A549 (cell line): Measurements from ENCODE around the gene SLC1A1. TPM values are rescaled to one million over a fixed set of nuclear protein-coding genes. Genes with fewer than 3 reads are reported as not detected.

Source experiments
- ATAC-seq, 2 experiments: fragments of 200-7000 bp in 1 of 2; fragments of >200 bp in 1 of 2; cut with Nextera tagmentation in 1 of 2; cut with Tn5 transposase in 1 of 2; 3 replicates each; pipeline versions ENCODE4 v1.8.0 to v1.9.1; 2018 to 2020; ENCODE audit warnings: mild to moderate bottlenecking in 1 of 2, moderate library complexity in 1 of 2
- CTCF ChIA-PET: fragments of 300-600 bp; sonication (Branson Sonifier 250); formaldehyde crosslinking; extraction: SDS; loops from one replicate; lab custom pipeline; 2021; ENCODE audit warnings: antibody characterized with exemption, inconsistent platforms; lab: Yijun Ruan, JAX
- POLR2A ChIA-PET: fragments of 350-600 bp; formaldehyde crosslinking; extraction: SDS; loops from one replicate; lab custom pipeline; 2021; ENCODE audit warnings: antibody characterized with exemption, inconsistent platforms; lab: Yijun Ruan, JAX
- DNase-seq, 2 experiments: peaks; one replicate each; pipeline versions ENCODE4 v3.0.0 to v3.0.0-alpha.2; 2011 to 2016; ENCODE audit warnings: low read depth in 1 of 2, low spot score in 1 of 2
- FAIRE-seq: peaks from 2 replicates; lab custom pipeline; 2011; peaks lifted over from hg19 to GRCh38; lab: Jason Lieb, UNC
- H3K27ac ChIP-seq, 2 experiments: fragments of >200 bp; sonication (Bioruptor Twin); formaldehyde crosslinking; 3 replicates each; pipeline ENCODE4 v1.5.1; 2016 to 2017
- H3K4me1 ChIP-seq: fragments of >200 bp; sonication (Bioruptor Twin); formaldehyde crosslinking; 3 replicates; pipeline ENCODE4 v1.6.1; 2016
- H3K4me2 ChIP-seq: fragments of >200 bp; sonication (Bioruptor Twin); formaldehyde crosslinking; 3 replicates; pipeline ENCODE4 v1.6.1; 2016
- H3K4me3 ChIP-seq: fragments of >200 bp; sonication (Bioruptor Twin); formaldehyde crosslinking; 3 replicates; pipeline ENCODE4 v1.5.1; 2016
- H3K9me3 ChIP-seq: fragments of >200 bp; sonication (Bioruptor Twin); formaldehyde crosslinking; 3 replicates; pipeline ENCODE4 v1.6.1; 2016
- BCL3 ChIP-seq: fragments of >200 bp; sonication (Bioruptor Twin); formaldehyde crosslinking; IDR thresholded peaks from 3 replicates; pipeline ENCODE4 v1.6.1; 2016
- BHLHE40 ChIP-seq: IDR thresholded peaks from 2 replicates; pipeline ENCODE4 v1.6.1; 2012; ENCODE audit warnings: low read depth, low read length, inconsistent platforms
- CBX8 ChIP-seq: fragments of 200-600 bp; sonication (generic); IDR thresholded peaks from 2 replicates; pipeline ENCODE4 v1.6.1; 2016
- CHD4 ChIP-seq: fragments of 200-600 bp; sonication (generic); IDR thresholded peaks from 2 replicates; pipeline ENCODE4 v1.6.1; 2016; ENCODE audit warnings: antibody characterized with exemption, mild to moderate bottlenecking, borderline replicate concordance
- EHF ChIP-seq: fragments of 250-450 bp; sonication (Bioruptor Pico); IDR thresholded peaks from 2 replicates; pipeline ENCODE4 v1.5.0; 2020; ENCODE audit warnings: mild to moderate bottlenecking
- ELK1 ChIP-seq: fragments of 150-350 bp; IDR thresholded peaks from 2 replicates; pipeline ENCODE4 v1.6.1; 2014; ENCODE audit warnings: low read depth, mild to moderate bottlenecking, low read length
- EP300 ChIP-seq, 2 experiments: fragments of >200 bp; sonication (Bioruptor Twin); formaldehyde crosslinking; IDR thresholded peaks; 2 replicates in 1 of 2; 3 replicates in 1 of 2; pipeline ENCODE4 v1.6.1; 2016 to 2017
- ESRRA ChIP-seq: fragments of 150-350 bp; IDR thresholded peaks from 2 replicates; pipeline ENCODE4 v1.6.1; 2014; ENCODE audit warnings: mild to moderate bottlenecking, low read length, borderline replicate concordance
- GATA3 ChIP-seq: IDR thresholded peaks from 2 replicates; pipeline ENCODE4 v1.6.1; 2012; ENCODE audit warnings: borderline replicate concordance
- HES2 ChIP-seq: fragments of >200 bp; sonication (Bioruptor Twin); formaldehyde crosslinking; IDR thresholded peaks from 2 replicates; pipeline ENCODE4 v1.6.1; 2016
- HOXB13 ChIP-seq: fragments of 250-450 bp; sonication (Bioruptor Pico); IDR thresholded peaks from 2 replicates; pipeline ENCODE4 v1.5.0; 2020; ENCODE audit warnings: low read depth, mild to moderate bottlenecking, moderate library complexity
- MAZ ChIP-seq: fragments of 150-350 bp; IDR thresholded peaks from 2 replicates; pipeline ENCODE4 v1.6.1; 2014; ENCODE audit warnings: antibody characterized with exemption, low read depth, low read length, borderline replicate concordance
- NFE2L2 ChIP-seq: fragments of 150-350 bp; conservative IDR thresholded peaks from 2 replicates; pipeline ENCODE4 v1.6.1; 2014; ENCODE audit warnings: low read length
- NPAS2 ChIP-seq: fragments of 250-450 bp; sonication (Bioruptor Pico); IDR thresholded peaks from 2 replicates; pipeline ENCODE4 v1.8.0; 2022; ENCODE audit warnings: mild to moderate bottlenecking, moderate library complexity, borderline replicate concordance
- PBX3 ChIP-seq: IDR thresholded peaks from 2 replicates; pipeline ENCODE4 v1.6.1; 2012
- PHF8 ChIP-seq: fragments of 200-600 bp; sonication (generic); IDR thresholded peaks from 2 replicates; pipeline ENCODE4 v1.6.1; 2016; ENCODE audit warnings: low read depth, mild to moderate bottlenecking, antibody characterized with exemption, moderate library complexity, borderline replicate concordance
- RAD21 ChIP-seq, 2 experiments: fragments of >200 bp in 1 of 2; sonication (Bioruptor Twin) in 1 of 2; formaldehyde crosslinking in 1 of 2; IDR thresholded peaks in 1 of 2; conservative IDR thresholded peaks in 1 of 2; 2 replicates in 1 of 2; 3 replicates in 1 of 2; pipeline ENCODE4 v1.6.1; 2012 to 2018; ENCODE audit warnings: inconsistent platforms in 1 of 2
- RARB ChIP-seq: fragments of 250-450 bp; sonication (Bioruptor Pico); IDR thresholded peaks from 2 replicates; pipeline ENCODE4 v1.8.0; 2021; ENCODE audit warnings: mild to moderate bottlenecking, moderate library complexity
- REST ChIP-seq: fragments of 200-600 bp; sonication (generic); IDR thresholded peaks from 2 replicates; pipeline ENCODE4 v1.6.1; 2016; ENCODE audit warnings: antibody characterized with exemption, mild to moderate bottlenecking, moderate library complexity
- RNF2 ChIP-seq: fragments of 200-600 bp; sonication (generic); IDR thresholded peaks from 2 replicates; pipeline ENCODE4 v1.6.1; 2016; ENCODE audit warnings: low read depth, mild to moderate bottlenecking, antibody characterized with exemption, moderate library complexity, borderline replicate concordance
- SMC3 ChIP-seq: fragments of >200 bp; sonication (Bioruptor Twin); formaldehyde crosslinking; IDR thresholded peaks from 3 replicates; pipeline ENCODE4 v1.6.1; 2018; ENCODE audit warnings: inconsistent platforms
- TP53 ChIP-seq: fragments of 250-450 bp; sonication (Bioruptor Pico); IDR thresholded peaks from 2 replicates; pipeline ENCODE4 v1.5.0; 2021; ENCODE audit warnings: mild to moderate bottlenecking, moderate library complexity
- ZC3H11A ChIP-seq: fragments of 450-650 bp; IDR thresholded peaks from 2 replicates; pipeline ENCODE4 v1.6.1; 2014; ENCODE audit warnings: antibody characterized with exemption, mild to moderate bottlenecking
- WGBS: methylation state at CpG from one replicate; pipeline ENCODE4 v1.1.6; 2017; ENCODE audit errors: missing lambda C conversion rate; 5-methylcytosine and 5-hydroxymethylcytosine counted together
- polyA plus RNA-seq, 4 experiments: library from polyadenylated mRNA; depleted of rRNA in 3 of 4; stranded (reverse); fragments of >200 nt; fragmentation: RNase III in 1 of 4; extraction: RNeasy Plus Mini Kit Qiagen cat#74134 plus additional on column Dnase treatment in 1 of 4; gene quantifications; 2 replicates in 3 of 4; 3 replicates in 1 of 4; pipeline ENCODE4 v1.2.3, GENCODE V29; 2011 to 2017

The SLC1A1 gene
- polyA plus RNA-seq, 2 of the 4 experiments (the other 2 are of a cell fraction), result 0.66 to 1.3 TPM

GRCh38 chr9:4620057-4620765 is 129.9 kb downstream of the SLC1A1 start:
- TF ChIP-seq HES2 (no peak), REST (no peak), RNF2 (no peak), ELK1 (no peak), BHLHE40 (no peak), RARB (no peak), PHF8 (no peak)
- TF ChIP-seq, all 56 proteins: peak for 0
- H3K4me1 ChIP-seq, result no peaks in the 10 kb centered on the region
- DNase-seq, result no peak
- ChIA-PET POLR2A (no interaction called here), CTCF (interaction anchor here (0.9 to 1.6 kb wide), 2 partner anchors 15 to 42 kb away, joined by 3 to 6 read pairs; partner anchors contain the start of gene PLPP6)
- ATAC-seq, result no peak
- no peak overlapping the region for H3K4me3 ChIP-seq
- no peak overlapping the region for H3K27ac ChIP-seq
- H3K4me2 ChIP-seq, result no peak overlapping the region
- WGBS, result 80% methylated on average over 3 of the region's 3 CpGs
- no peaks in the 10 kb centered on the region for H3K9me3 ChIP-seq
- no peak for FAIRE-seq

GRCh38 chr9:4620881-4621555 is 130.8 kb downstream of the SLC1A1 start:
- H3K4me2 ChIP-seq, result no peak overlapping the region
- WGBS, result 63% methylated on average over 2 of the region's 2 CpGs
- CTCF ChIA-PET, result interaction anchor here (0.9 to 1.9 kb wide), 3 partner anchors 16 to 41 kb away, joined by 3 to 7 read pairs (median 6); partner anchors contain the start of gene PLPP6
- TF ChIP-seq ESRRA, result no peak
- no peak for TF ChIP-seq HOXB13 (CRISPR knock-in tag)
- TF ChIP-seq CBX8, result no peak
- TF ChIP-seq NPAS2, result no peak
- TF ChIP-seq SMC3, result no peak
- TF ChIP-seq GATA3, result no peak
- no peak for TF ChIP-seq BCL3
- TF ChIP-seq RARB, result no peak
- no peak for TF ChIP-seq ZC3H11A
- TF ChIP-seq EP300 (IDR thresholded peaks at IDR 0.05), result no peak
- no peak for TF ChIP-seq PBX3
- no peak for TF ChIP-seq NFE2L2
- no peak for TF ChIP-seq REST
- TF ChIP-seq RAD21 (conservative IDR thresholded peaks at IDR 0.05 in 1 of 2, IDR thresholded peaks at IDR 0.05 in 1 of 2), result no peak
- no peak for TF ChIP-seq MAZ
- no peak for TF ChIP-seq BHLHE40
- TF ChIP-seq CHD4, result no peak
- no peak for TF ChIP-seq TP53 (CRISPR knock-in tag)
- no peak for TF ChIP-seq EHF

More at GRCh38 chr9:4620881-4621555, 130.8 kb downstream of the SLC1A1 start:
- DNase-seq (no peak), ATAC-seq (no peak), FAIRE-seq (no peak)
- no peaks in the 10 kb centered on the region for H3K9me3 ChIP-seq
- H3K4me3 ChIP-seq, result no peak overlapping the region
- POLR2A ChIA-PET, result no interaction called here
- no peaks in the 10 kb centered on the region for H3K4me1 ChIP-seq
- no peak overlapping the region for H3K27ac ChIP-seq
